ENCODE measurements around the gene SMOC2.

Gene SMOC2

GRCh38 chr6:168485818-168486217 lies 44.8 kb downstream of the SMOC2 start:
- Histone ChIP-seq H3K9me3 (ENCODE audit: control insufficient read depth, insufficient read depth, low read depth, low read length) (no peaks in the 10 kb centered on the region), H3K4me3 (ENCODE audit: low read depth, low read length) (no peak overlapping the region), H3K27ac (ENCODE audit: extremely low read depth, low read depth, low read length) (no peak overlapping the region), H3K4me1 (ENCODE audit: control insufficient read depth, insufficient read depth, low read length) (no peaks in the 10 kb centered on the region), H3K36me3 (ENCODE audit: control insufficient read depth in 2 of 2, insufficient read depth in 1 of 2, low read length in 2 of 2) (no peaks in the 10 kb centered on the region)
- ChIA-PET CTCF (interaction anchor here (0.6 kb wide), 1 partner anchor 402 kb away, joined by 3 read pairs; no protein-coding TSS in a partner anchor), POLR2A (no interaction called here)
- TF ChIP-seq ZNF785 (tag by site-specific recombination; IDR thresholded peaks at IDR 0.05) (no peak), KLF9 (tag by site-specific recombination; IDR thresholded peaks at IDR 0.05; ENCODE audit: low read depth) (no peak), ZBTB1 (tag by site-specific recombination; IDR thresholded peaks at IDR 0.05) (no peak), ZNF280C (tag by site-specific recombination; IDR thresholded peaks at IDR 0.05) (no peak), KLF10 (tag by site-specific recombination; IDR thresholded peaks at IDR 0.05) (no peak), ZNF701 (tag by site-specific recombination; IDR thresholded peaks at IDR 0.05) (no peak), KLF17 (tag by site-specific recombination; IDR thresholded peaks at IDR 0.05) (no peak), ZNF148 (tag by site-specific recombination; IDR thresholded peaks at IDR 0.05; ENCODE audit: borderline replicate concordance) (no peak), ZNF596 (tag by site-specific recombination; IDR thresholded peaks at IDR 0.05) (no peak), MYNN (tag by site-specific recombination; IDR thresholded peaks at IDR 0.05; ENCODE audit: borderline replicate concordance) (no peak), ZSCAN5A (tag by site-specific recombination; IDR thresholded peaks at IDR 0.05) (no peak), ZNF335 (tag by site-specific recombination; conservative IDR thresholded peaks at IDR 0.05) (no peak), ZNF777 (tag by site-specific recombination; IDR thresholded peaks at IDR 0.05; ENCODE audit: borderline replicate concordance) (no peak), ZNF140 (tag by site-specific recombination; IDR thresholded peaks at IDR 0.05) (no peak), ZNF670 (tag by site-specific recombination; IDR thresholded peaks at IDR 0.05; ENCODE audit: low read depth) (no peak), ZNF792 (tag by site-specific recombination; IDR thresholded peaks at IDR 0.05) (no peak), ZFP37 (tag by site-specific recombination; IDR thresholded peaks at IDR 0.05) (no peak), ZNF843 (tag by site-specific recombination; IDR thresholded peaks at IDR 0.05) (no peak), ZNF155 (tag by site-specific recombination; IDR thresholded peaks at IDR 0.05) (no peak), KLF1 (tag by site-specific recombination; IDR thresholded peaks at IDR 0.05) (no peak)

- no peaks in the 10 kb centered on the region for H3K9me3 ChIP-seq (ENCODE audit: control insufficient read depth, insufficient read depth, low read depth, low read length)
- H3K4me3 ChIP-seq (ENCODE audit: low read depth, low read length) = no peak overlapping the region
- CTCF ChIA-PET = interaction anchor here (0.6 kb wide), 1 partner anchor 150 kb away, joined by 3 read pairs; no protein-coding TSS in a partner anchor
- H3K36me3 ChIP-seq (ENCODE audit: control insufficient read depth in 2 of 2, insufficient read depth in 1 of 2, low read length in 2 of 2) = no peaks in the 10 kb centered on the region
- H3K27ac ChIP-seq (ENCODE audit: extremely low read depth, low read depth, low read length) = no peak overlapping the region
- POLR2A ChIA-PET = no interaction called here
- H3K4me1 ChIP-seq (ENCODE audit: control insufficient read depth, insufficient read depth, low read length) = no peaks in the 10 kb centered on the region
- no peak for TF ChIP-seq ZNF133 (tag by site-specific recombination; IDR thresholded peaks at IDR 0.05)
- TF ChIP-seq ZNF341 (tag by site-specific recombination; IDR thresholded peaks at IDR 0.05; ENCODE audit: low read depth) = no peak
- no peak for TF ChIP-seq ZNF596 (tag by site-specific recombination; IDR thresholded peaks at IDR 0.05)
- TF ChIP-seq TSHZ1 (tag by site-specific recombination; IDR thresholded peaks at IDR 0.05; ENCODE audit: borderline replicate concordance) = no peak
- no peak for TF ChIP-seq ZNF23 (tag by site-specific recombination; IDR thresholded peaks at IDR 0.05; ENCODE audit: borderline replicate concordance)
- no peak for TF ChIP-seq GLI4 (tag by site-specific recombination; IDR thresholded peaks at IDR 0.05)
- TF ChIP-seq ZNF114 (tag by site-specific recombination; IDR thresholded peaks at IDR 0.05) = no peak
- TF ChIP-seq ZNF2 (tag by site-specific recombination; IDR thresholded peaks at IDR 0.05) = no peak
Observed at GRCh38 chr6:168490757-168491156, 49.8 kb downstream of the SMOC2 start.

All from HEK293 (cell line).